ENCODE data around the gene LSS. TPM values are rescaled to one million over a fixed set of nuclear protein-coding genes. Genes with fewer than 3 reads are reported as not detected.

Gene LSS
- total and polyA plus RNA-seq, 8 donors, result 15.3 to 246 (median 36.1) TPM

DNA sequence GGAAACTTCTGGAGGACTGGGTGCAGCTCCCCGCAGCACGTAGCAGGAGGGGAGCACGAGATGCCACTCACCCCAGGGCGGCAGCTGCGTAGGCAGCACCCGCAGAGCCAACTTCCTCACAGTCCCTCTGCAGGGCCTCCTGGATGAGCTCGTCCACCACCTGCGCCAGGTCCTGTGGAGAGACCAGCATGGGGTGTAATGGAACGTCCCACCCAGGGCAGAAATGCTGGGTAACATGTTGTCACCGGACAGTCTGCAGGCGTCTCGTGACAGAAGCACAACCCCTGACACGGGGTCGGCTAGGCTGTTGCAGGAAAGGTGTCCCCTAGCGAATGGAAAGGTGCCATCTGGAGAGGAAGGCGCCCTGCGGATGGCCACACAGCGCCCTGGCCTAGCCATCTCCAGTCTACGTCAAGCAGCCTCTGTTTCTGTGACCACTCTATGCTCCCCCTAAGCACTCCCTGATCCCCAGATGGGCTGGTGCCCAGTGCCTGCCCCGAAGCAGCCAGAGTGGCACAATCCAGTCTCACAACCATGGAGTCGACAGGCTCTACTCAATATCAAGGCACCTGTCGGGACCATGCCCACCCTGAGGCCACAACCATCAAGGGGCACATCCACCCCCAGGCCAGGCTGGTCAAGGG is 35.6 kb upstream of the LSS start:
- Histone ChIP-seq H3K9me3 (no peaks in the 10 kb centered on the region), H3K36me3 (peaks cover 70 to 100% (median 99%) of the 10 kb centered on the region in 4 donors), H3K27me3 (no peaks in the 10 kb centered on the region), H3K4me1 (no peaks in the 10 kb centered on the region), H3K4me3 (no peak overlapping the region), H3K27ac (no peak overlapping the region)
- TF ChIP-seq EP300 (IDR thresholded peaks at IDR 0.05) (no peak), POLR2A (IDR thresholded peaks at IDR 0.05) (no peak), POLR2AphosphoS5 (IDR thresholded peaks at IDR 0.05) (no peak)
- TF ChIP-seq, protein P1, sequence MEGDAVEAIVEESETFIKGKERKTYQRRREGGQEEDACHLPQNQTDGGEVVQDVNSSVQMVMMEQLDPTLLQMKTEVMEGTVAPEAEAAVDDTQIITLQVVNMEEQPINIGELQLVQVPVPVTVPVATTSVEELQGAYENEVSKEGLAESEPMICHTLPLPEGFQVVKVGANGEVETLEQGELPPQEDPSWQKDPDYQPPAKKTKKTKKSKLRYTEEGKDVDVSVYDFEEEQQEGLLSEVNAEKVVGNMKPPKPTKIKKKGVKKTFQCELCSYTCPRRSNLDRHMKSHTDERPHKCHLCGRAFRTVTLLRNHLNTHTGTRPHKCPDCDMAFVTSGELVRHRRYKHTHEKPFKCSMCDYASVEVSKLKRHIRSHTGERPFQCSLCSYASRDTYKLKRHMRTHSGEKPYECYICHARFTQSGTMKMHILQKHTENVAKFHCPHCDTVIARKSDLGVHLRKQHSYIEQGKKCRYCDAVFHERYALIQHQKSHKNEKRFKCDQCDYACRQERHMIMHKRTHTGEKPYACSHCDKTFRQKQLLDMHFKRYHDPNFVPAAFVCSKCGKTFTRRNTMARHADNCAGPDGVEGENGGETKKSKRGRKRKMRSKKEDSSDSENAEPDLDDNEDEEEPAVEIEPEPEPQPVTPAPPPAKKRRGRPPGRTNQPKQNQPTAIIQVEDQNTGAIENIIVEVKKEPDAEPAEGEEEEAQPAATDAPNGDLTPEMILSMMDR (IDR thresholded peaks at IDR 0.05), result no peak
- no peak for DNase-seq
- intact Hi-C loops (cut with DNase I; ENCODE audit: low total_unique reads), result no loop called here
- 93 to 95% (median 94%) methylated on average over 20 to 22 of the region's 22 CpGs for WGBS, 5 donors

DNA sequence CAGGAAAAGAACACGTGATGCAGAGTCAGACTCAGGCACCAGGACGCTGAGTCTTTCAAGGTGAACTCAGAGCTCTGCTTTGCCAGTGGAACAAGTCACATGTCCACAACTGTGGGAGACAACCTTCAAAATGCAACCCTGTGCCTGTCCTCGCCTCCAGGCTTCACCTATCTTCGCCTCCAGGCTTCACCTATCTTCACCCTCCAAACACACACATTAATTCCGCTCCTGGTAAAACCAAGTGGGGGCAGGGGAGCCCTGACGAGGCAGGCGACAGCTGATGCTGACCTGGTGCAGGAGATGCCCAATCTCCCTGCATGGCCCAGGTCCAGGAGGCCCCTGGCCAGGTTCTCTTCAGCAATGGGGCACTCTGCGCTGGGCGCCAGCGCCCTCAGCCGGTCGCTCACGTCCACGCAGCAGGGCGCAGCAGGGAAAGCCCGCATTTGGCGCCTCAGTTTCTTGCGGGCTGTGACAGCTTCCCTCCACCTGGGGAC is 28.0 kb upstream of the LSS start:
- no peak overlapping the region for H3K4me3 ChIP-seq
- no peaks in the 10 kb centered on the region for H3K27me3 ChIP-seq
- DNase-seq, result no peak
- intact Hi-C loops (cut with DNase I; ENCODE audit: low total_unique reads), result no loop called here
- H3K4me1 ChIP-seq, result peaks cover 0 to under 1% (median 0%) of the 10 kb centered on the region in 4 donors
- 81 to 95% (median 94%) methylated on average over 18 of the region's 18 CpGs for WGBS, 5 donors
- TF ChIP-seq POLR2AphosphoS5 (IDR thresholded peaks at IDR 0.05), result no peak
- TF ChIP-seq EP300 (IDR thresholded peaks at IDR 0.05), result no peak
- TF ChIP-seq, protein P1 (IDR thresholded peaks at IDR 0.05), result no peak
- TF ChIP-seq POLR2A (IDR thresholded peaks at IDR 0.05), result no peak
- H3K27ac ChIP-seq, result no peak overlapping the region
- H3K9me3 ChIP-seq, result no peaks in the 10 kb centered on the region
- peaks cover 83 to 100% (median 100%) of the 10 kb centered on the region in 4 donors for H3K36me3 ChIP-seq

GRCh38 chr21:46255758-46256337 is 27.3 kb upstream of the LSS start:
- no peaks in the 10 kb centered on the region for H3K27me3 ChIP-seq
- H3K9me3 ChIP-seq, result no peaks in the 10 kb centered on the region
- 91 to 95% (median 95%) methylated on average over 3 to 6 of the region's 6 CpGs for WGBS, 5 donors
- H3K36me3 ChIP-seq, result peaks cover 76 to 100% (median 99%) of the 10 kb centered on the region in 4 donors
- DNase-seq, result no peak
- intact Hi-C loops (cut with DNase I; ENCODE audit: low total_unique reads), result no loop called here
- H3K27ac ChIP-seq, result no peak overlapping the region
- no peak overlapping the region for H3K4me3 ChIP-seq
- peaks cover 0 to 5% (median 2%) of the 10 kb centered on the region in 4 donors for H3K4me1 ChIP-seq
- TF ChIP-seq, protein P1 (IDR thresholded peaks at IDR 0.05), result no peak
- TF ChIP-seq POLR2A (IDR thresholded peaks at IDR 0.05), result no peak
- TF ChIP-seq POLR2AphosphoS5 (IDR thresholded peaks at IDR 0.05), result no peak
- TF ChIP-seq EP300 (IDR thresholded peaks at IDR 0.05), result no peak

DNA sequence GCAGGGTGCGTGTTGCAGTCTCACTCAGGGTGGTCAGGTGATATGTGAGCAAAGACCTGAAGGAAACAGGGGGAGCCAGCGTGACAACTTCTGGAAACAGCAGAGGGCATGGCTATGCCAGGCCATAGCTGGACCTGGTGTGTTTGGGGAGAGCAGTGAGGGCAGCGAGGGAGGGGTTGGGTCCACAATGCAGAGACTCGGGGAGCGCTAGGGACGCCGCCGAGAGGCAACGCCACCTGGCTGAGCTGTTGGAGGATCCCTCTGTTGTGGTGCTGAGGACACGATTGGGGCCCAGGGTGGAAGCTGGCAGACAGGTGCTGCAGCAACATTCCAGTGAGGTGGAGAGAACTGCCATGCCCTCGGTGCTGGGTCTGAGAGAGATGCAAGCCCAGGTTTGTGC is 26.6 kb upstream of the LSS start:
- WGBS, 5 donors, result 82 to 95% (median 88%) methylated on average over 11 of the region's 11 CpGs
- Histone ChIP-seq H3K4me3 (no peak overlapping the region), H3K9me3 (no peaks in the 10 kb centered on the region), H3K27me3 (no peaks in the 10 kb centered on the region), H3K4me1 (peaks cover 0 to 5% (median 2%) of the 10 kb centered on the region in 4 donors), H3K27ac (no peak overlapping the region), H3K36me3 (peaks cover 71 to 100% (median 99%) of the 10 kb centered on the region in 4 donors)
- no peak for TF ChIP-seq EP300 (IDR thresholded peaks at IDR 0.05)
- TF ChIP-seq, protein P1 (IDR thresholded peaks at IDR 0.05), result no peak
- no peak for TF ChIP-seq POLR2AphosphoS5 (IDR thresholded peaks at IDR 0.05)
- intact Hi-C loops (cut with DNase I; ENCODE audit: low total_unique reads), result no loop called here
- DNase-seq, result no peak

Measured in stomach (tissue), 9 donors.